ENCODE data around the gene ID3. TPM values are rescaled to one million over a fixed set of nuclear protein-coding genes. Genes with fewer than 3 reads are reported as not detected.

The ID3 gene
- total and polyA plus RNA-seq, 2 of the 8 experiments (the other 6 are each of a cell fraction or from before 2014, with no cell fraction given), result 240 to 304 TPM

- TF ChIP-seq TAF1 (IDR thresholded peaks at IDR 0.05; ENCODE audit: low read depth, low read length) (no peak), SP4 (IDR thresholded peaks at IDR 0.05; ENCODE audit: low read length) (no peak), KDM4A (IDR thresholded peaks at IDR 0.05; ENCODE audit: low read depth, low read length, severe bottlenecking) (no peak), POLR2AphosphoS5 (IDR thresholded peaks at IDR 0.05; ENCODE audit: low read depth, low read length) (no peak), CREB1 (IDR thresholded peaks at IDR 0.05) (no peak), SAP30 (IDR thresholded peaks at IDR 0.05; ENCODE audit: insufficient read depth, insufficient replicate concordance, low read length) (no peak), CBX5 (IDR thresholded peaks at IDR 0.05; ENCODE audit: low read depth, low read length) (no peak)
- TF ChIP-seq, protein P1, sequence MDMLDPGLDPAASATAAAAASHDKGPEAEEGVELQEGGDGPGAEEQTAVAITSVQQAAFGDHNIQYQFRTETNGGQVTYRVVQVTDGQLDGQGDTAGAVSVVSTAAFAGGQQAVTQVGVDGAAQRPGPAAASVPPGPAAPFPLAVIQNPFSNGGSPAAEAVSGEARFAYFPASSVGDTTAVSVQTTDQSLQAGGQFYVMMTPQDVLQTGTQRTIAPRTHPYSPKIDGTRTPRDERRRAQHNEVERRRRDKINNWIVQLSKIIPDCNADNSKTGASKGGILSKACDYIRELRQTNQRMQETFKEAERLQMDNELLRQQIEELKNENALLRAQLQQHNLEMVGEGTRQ (IDR thresholded peaks at IDR 0.05; ENCODE audit: low read length), result no peak
Measured at GRCh38 chr1:23601968-23602876, 42.9 kb upstream of the ID3 start (continued).

Measured in H1 (cell line).